ENCODE measurements around the gene RAB8B.
A peak's percentile ranks its signal among the peaks of the same experiment; 100 is the strongest.

Gene RAB8B

GRCh38 chr15:63160638-63161037 is 28.8 kb upstream of the RAB8B start:
- no peak for TF ChIP-seq MAX (IDR thresholded peaks at IDR 0.05; ENCODE audit: low read depth, low read length)
- no peak for TF ChIP-seq POLR2A (IDR thresholded peaks at IDR 0.05; ENCODE audit: extremely low read depth, insufficient read length)
- no peak for TF ChIP-seq MYC (IDR thresholded peaks at IDR 0.05; ENCODE audit: low read depth, low read length)
- TF ChIP-seq CTCF (IDR thresholded peaks at IDR 0.05; ENCODE audit: low read depth, low read length), result no peak
- H3K4me3 ChIP-seq (ENCODE audit: low read depth, low read length), result no peak overlapping the region
- no peak for DNase-seq (ENCODE audit: low read depth)

GRCh38 chr15:63163217-63163616 is 26.2 kb upstream of the RAB8B start:
- DNase-seq (ENCODE audit: low read depth), result no peak
- no peak for TF ChIP-seq CTCF (IDR thresholded peaks at IDR 0.05; ENCODE audit: low read depth, low read length)
- no peak for TF ChIP-seq MAX (IDR thresholded peaks at IDR 0.05; ENCODE audit: low read depth, low read length)
- TF ChIP-seq MYC (IDR thresholded peaks at IDR 0.05; ENCODE audit: low read depth, low read length), result no peak
- TF ChIP-seq POLR2A (IDR thresholded peaks at IDR 0.05; ENCODE audit: extremely low read depth, insufficient read length), result no peak
- no peak overlapping the region for H3K4me3 ChIP-seq (ENCODE audit: low read depth, low read length)

- DNase-seq (ENCODE audit: low read depth), result no peak
- TF ChIP-seq CTCF (IDR thresholded peaks at IDR 0.05; ENCODE audit: low read depth, low read length), result no peak
- TF ChIP-seq MAX (IDR thresholded peaks at IDR 0.05; ENCODE audit: low read depth, low read length), result no peak
- no peak for TF ChIP-seq MYC (IDR thresholded peaks at IDR 0.05; ENCODE audit: low read depth, low read length)
- TF ChIP-seq POLR2A (IDR thresholded peaks at IDR 0.05; ENCODE audit: extremely low read depth, insufficient read length), result no peak
- no peak overlapping the region for H3K4me3 ChIP-seq (ENCODE audit: low read depth, low read length)
Observed at GRCh38 chr15:63165166-63165859, 24.1 kb upstream of the RAB8B start.

- DNase-seq (ENCODE audit: low read depth), result peak; percentile 63
- H3K4me3 ChIP-seq (ENCODE audit: low read depth, low read length), result no peak overlapping the region
- TF ChIP-seq POLR2A (IDR thresholded peaks at IDR 0.05; ENCODE audit: extremely low read depth, insufficient read length) (no peak), CTCF (IDR thresholded peaks at IDR 0.05; ENCODE audit: low read depth, low read length) (peak; percentile 16)
Observed at GRCh38 chr15:63166219-63166618, 23.2 kb upstream of the RAB8B start.

GRCh38 chr15:63169788-63170187 is 19.6 kb upstream of the RAB8B start:
- TF ChIP-seq POLR2A (IDR thresholded peaks at IDR 0.05; ENCODE audit: extremely low read depth, insufficient read length), result no peak
- no peak for TF ChIP-seq MYC (IDR thresholded peaks at IDR 0.05; ENCODE audit: low read depth, low read length)
- no peak for TF ChIP-seq MAX (IDR thresholded peaks at IDR 0.05; ENCODE audit: low read depth, low read length)
- no peak for TF ChIP-seq CTCF (IDR thresholded peaks at IDR 0.05; ENCODE audit: low read depth, low read length)
- DNase-seq (ENCODE audit: low read depth), result no peak
- H3K4me3 ChIP-seq (ENCODE audit: low read depth, low read length), result no peak overlapping the region

- no peak overlapping the region for H3K4me3 ChIP-seq (ENCODE audit: low read depth, low read length)
- no peak for DNase-seq (ENCODE audit: low read depth)
- no peak for TF ChIP-seq POLR2A (IDR thresholded peaks at IDR 0.05; ENCODE audit: extremely low read depth, insufficient read length)
- no peak for TF ChIP-seq MAX (IDR thresholded peaks at IDR 0.05; ENCODE audit: low read depth, low read length)
- no peak for TF ChIP-seq MYC (IDR thresholded peaks at IDR 0.05; ENCODE audit: low read depth, low read length)
- TF ChIP-seq CTCF (IDR thresholded peaks at IDR 0.05; ENCODE audit: low read depth, low read length), result no peak
Observed at GRCh38 chr15:63172376-63172775, 17.0 kb upstream of the RAB8B start.

Data from NB4 (cell line).